ENCODE measurements around the gene BNIP3. TPM values are rescaled to one million over a fixed set of nuclear protein-coding genes. Genes with fewer than 3 reads are reported as not detected.

BNIP3 gene
- total and polyA plus RNA-seq, 2 of the 8 experiments (the other 6 are each of a cell fraction or from before 2014, with no cell fraction given) = 25.8 to 58.9 TPM

DNA sequence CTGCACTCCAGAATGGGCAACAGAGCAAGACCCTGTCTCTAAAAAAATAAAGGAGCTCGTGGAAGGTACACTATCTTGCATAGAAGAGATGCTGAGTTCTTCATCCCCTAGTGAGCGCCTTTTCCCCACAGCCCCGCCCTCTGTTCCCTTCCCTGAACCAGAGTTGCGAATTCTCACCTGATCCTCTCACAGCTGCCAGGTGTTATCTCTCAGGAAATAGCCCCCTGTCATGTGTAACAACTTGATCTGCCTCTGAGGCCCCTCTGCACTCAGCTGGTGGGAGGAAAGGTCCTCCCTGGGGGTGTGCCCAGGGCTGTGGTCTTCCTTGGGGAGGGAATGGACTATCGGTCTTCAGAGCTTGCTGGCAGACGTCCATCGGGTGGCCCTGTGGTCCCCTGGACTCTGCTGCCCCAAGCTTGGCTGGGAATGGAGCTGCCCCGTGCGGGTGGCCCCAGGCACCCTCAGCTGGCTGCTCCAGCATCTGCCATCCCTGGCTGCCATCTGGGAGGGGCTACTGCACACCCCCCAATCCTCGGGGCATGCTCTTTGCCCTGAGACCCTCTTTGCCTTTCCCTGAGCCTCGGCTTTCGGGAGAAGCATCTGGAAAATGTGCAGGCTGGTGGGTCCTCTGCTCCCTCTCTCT is 21.7 kb upstream of the BNIP3 start:
- H3K79me2 ChIP-seq (ENCODE audit: control insufficient read depth in 1 of 2, insufficient read depth in 2 of 2, low read length in 2 of 2) = no peaks in the 10 kb centered on the region
- H2AK5ac ChIP-seq (ENCODE audit: low read depth, low read length) = 0 out of 2 replicates have a peak overlapping the region, but pooled peaks have one; percentile 28
- no peak overlapping the region; the same call in 1 of the 2 replicates for H2BK5ac ChIP-seq (ENCODE audit: low read depth, low read length)
- H4K91ac ChIP-seq (replicated peaks; ENCODE audit: insufficient read length, low read length) = peak overlapping the region; percentile 54
- no peaks in the 10 kb centered on the region for H3K27me3 ChIP-seq (replicated peaks in 1 of 4; ENCODE audit: control insufficient read depth in 3 of 4, extremely low read depth in 1 of 4, insufficient read depth in 3 of 4, low read length in 3 of 4)
- H2AFZ ChIP-seq (ENCODE audit: low read length) = no peak overlapping the region
- no peaks in the 10 kb centered on the region for H3K36me3 ChIP-seq (ENCODE audit: control insufficient read depth in 2 of 4, insufficient read depth in 4 of 4, low read length in 3 of 4)
- peak overlapping the region; percentile 8 for H2BK15ac ChIP-seq (ENCODE audit: low read length)
- H3K27ac ChIP-seq (ENCODE audit: low read depth, low read length) = no peak overlapping the region
- H3K56ac ChIP-seq (replicated peaks; ENCODE audit: insufficient read length, low read depth, low read length) = no peak overlapping the region
- H3K4ac ChIP-seq (replicated peaks; ENCODE audit: insufficient read length, low read depth, low read length) = peak overlapping the region; percentile 53
- no peak overlapping the region for H4K5ac ChIP-seq (ENCODE audit: insufficient read length, low read depth, low read length)
- no peak for FAIRE-seq
- H3K23me2 ChIP-seq (ENCODE audit: low read depth, low read length) = no peaks in the 10 kb centered on the region
- H3K4me3 ChIP-seq (ENCODE audit: extremely low read depth in 1 of 4, insufficient read depth in 2 of 4, low read depth in 3 of 4, low read length in 4 of 4) = no peak overlapping the region
- ChIA-PET CTCF (ENCODE audit: partially characterized antibody) (interaction anchor here (1.2 to 7.7 kb wide), 2 partner anchors 9 to 18 kb away, joined by 3 to 86 read pairs; no protein-coding TSS in a partner anchor), POLR2A (ENCODE audit: partially characterized antibody) (no interaction called here)
- H3K79me1 ChIP-seq (ENCODE audit: low read depth, low read length) = no peaks in the 10 kb centered on the region
- no peak overlapping the region for H3K14ac ChIP-seq (ENCODE audit: insufficient read length)
- H3K9me3 ChIP-seq (ENCODE audit: insufficient read depth in 2 of 2, low read depth in 1 of 2, low read length in 1 of 2) = peaks cover 5 to 8% of the 10 kb centered on the region in 2 experiments; a peak in 3 of 4 replicates
- no peak for DNase-seq (ENCODE audit: low read depth in 1 of 2, low spot score in 2 of 2)
- H2BK12ac ChIP-seq (ENCODE audit: low read depth, low read length) = no peak overlapping the region
- H3K4me1 ChIP-seq (replicated peaks in 1 of 4; ENCODE audit: control insufficient read depth in 3 of 4, insufficient read depth in 4 of 4, low read length in 3 of 4) = peaks cover 0 to 14% (median 10%) of the 10 kb centered on the region in 4 experiments; a peak in 6 of 7 replicates
- no peaks in the 10 kb centered on the region for H4K20me1 ChIP-seq (replicated peaks in 1 of 2; ENCODE audit: control insufficient read depth in 1 of 2, insufficient read depth in 2 of 2, low read length in 2 of 2)
- H2BK120ac ChIP-seq (replicated peaks; ENCODE audit: low read depth, low read length) = peak overlapping the region; percentile 90
- 83% methylated on average over 11 of the region's 12 CpGs; no CpG with 5 or more reads in 1 of the 2 experiments for WGBS, 2 experiments (ENCODE audit: extremely low coverage in 1 of 2, insufficient coverage in 1 of 2, insufficient read length in 1 of 2, insufficient replicate concordance in 2 of 2, low coverage in 1 of 2, low lambda C conversion rate in 2 of 2, missing lambda C conversion rate in 1 of 2)
- H2BK20ac ChIP-seq (ENCODE audit: low read length) = 0 out of 2 replicates have a peak overlapping the region, but pooled peaks have one; percentile 80
- H3K4me2 ChIP-seq (ENCODE audit: insufficient read depth in 1 of 2, low read depth in 2 of 2, low read length in 2 of 2) = no peak overlapping the region
- no peak overlapping the region for H3K9ac ChIP-seq (replicated peaks in 1 of 4; ENCODE audit: extremely low read depth in 1 of 4, low read depth in 3 of 4, low read length in 3 of 4)
- H3K18ac ChIP-seq (ENCODE audit: extremely low read depth, low read length) = no peak overlapping the region
- TF ChIP-seq CBX8 (IDR thresholded peaks at IDR 0.05; ENCODE audit: borderline replicate concordance, low read depth, low read length) = no peak
- no peak overlapping the region for H3K23ac ChIP-seq (ENCODE audit: insufficient read length)
- no peak overlapping the region; the same call in 1 of the 2 replicates for H4K8ac ChIP-seq (ENCODE audit: extremely low read depth, insufficient read depth, low read length)
